CD14-positive monocyte (primary cell): ENCODE measurements around the gene TFG. TPM values are rescaled to one million over a fixed set of nuclear protein-coding genes. Genes with fewer than 3 reads are reported as not detected.
A peak's percentile ranks its signal among the peaks of the same experiment; 100 is the strongest.

ENCODE experiments used
- DNase-seq, 3 donors: peaks; one replicate each; pipeline ENCODE4 v3.0.0-alpha.2; 2011 to 2022
- H2AFZ ChIP-seq: 2 replicates; pipeline ENCODE4 v1.6.0; 2012; ENCODE audit warnings: mild to moderate bottlenecking, low read depth, low read length, inconsistent platforms; ENCODE audit not compliant: insufficient read depth, poor library complexity, severe bottlenecking
- H3K27ac ChIP-seq, 2 donors: 1 replicate in 1 of 2; 2 replicates in 1 of 2; pipeline ENCODE4 v1.5.1; 2012 to 2013; ENCODE audit warnings: low read length in 2 of 2, control low read depth in 1 of 2, inconsistent platforms in 1 of 2, low read depth in 1 of 2, mild to moderate bottlenecking in 1 of 2
- H3K27me3 ChIP-seq, 2 donors: one replicate each; pipeline versions ENCODE4 v1.6.0 to v1.6.1; 2011 to 2013; ENCODE audit warnings: low read length in 2 of 2; ENCODE audit not compliant: control insufficient read depth in 2 of 2, insufficient read depth in 2 of 2
- H3K36me3 ChIP-seq, 2 donors: replicated peaks in 1 of 2; 1 replicate in 1 of 2; 2 replicates in 1 of 2; pipeline versions ENCODE4 v1.5.1 to v1.6.1; 2012 to 2013; ENCODE audit warnings: low read length in 2 of 2, control low read depth in 1 of 2, inconsistent platforms in 1 of 2, mild to moderate bottlenecking in 1 of 2; ENCODE audit not compliant: insufficient read depth in 2 of 2, control insufficient read depth in 1 of 2
- H3K4me1 ChIP-seq, 2 donors: 1 replicate in 1 of 2; 2 replicates in 1 of 2; pipeline versions ENCODE4 v1.5.1 to v1.6.1; 2012 to 2013; ENCODE audit warnings: low read length in 2 of 2, control low read depth in 1 of 2, inconsistent platforms in 1 of 2, mild to moderate bottlenecking in 1 of 2, moderate library complexity in 1 of 2; ENCODE audit not compliant: insufficient read depth in 2 of 2, control insufficient read depth in 1 of 2
- H3K4me2 ChIP-seq: replicated peaks from 2 replicates; pipeline ENCODE3; 2012; ENCODE audit warnings: low read length, moderate library complexity, mild to moderate bottlenecking; ENCODE audit not compliant: poor library complexity, severe bottlenecking; ENCODE audit errors: extremely low read depth
- H3K4me3 ChIP-seq, 3 experiments: fragments of 200-600 bp in 1 of 3; sonication (generic) in 1 of 3; replicated peaks in 1 of 3; 1 replicate in 2 of 3; 2 replicates in 1 of 3; pipeline ENCODE4 v1.5.1; 2011 to 2013; ENCODE audit warnings: low read length in 3 of 3, mild to moderate bottlenecking in 3 of 3, control low read depth in 2 of 3, low read depth in 2 of 3, inconsistent platforms in 1 of 3, moderate library complexity in 1 of 3
- H3K79me2 ChIP-seq: 2 replicates; pipeline ENCODE4 v1.6.0; 2012; ENCODE audit warnings: mild to moderate bottlenecking, control low read depth, inconsistent platforms, low read length, moderate library complexity; ENCODE audit not compliant: insufficient read depth
- H3K9ac ChIP-seq: 2 replicates; pipeline ENCODE4 v1.6.0; 2017; ENCODE audit warnings: low read length, mild to moderate bottlenecking; ENCODE audit not compliant: insufficient read depth, poor library complexity, severe bottlenecking
- H3K9me3 ChIP-seq, 2 donors: replicated peaks in 1 of 2; 1 replicate in 1 of 2; 2 replicates in 1 of 2; pipeline versions ENCODE4 v1.5.1 to v1.6.1; 2012 to 2013; ENCODE audit warnings: low read length in 2 of 2, control low read depth in 1 of 2; ENCODE audit not compliant: control insufficient read depth in 1 of 2, insufficient read depth in 1 of 2
- H4K20me1 ChIP-seq: 2 replicates; pipeline ENCODE4 v1.6.0; 2012; ENCODE audit warnings: mild to moderate bottlenecking, low read length, control low read depth, moderate library complexity; ENCODE audit not compliant: insufficient read depth
- H3K27ac Mint-ChIP-seq, 7 donors: one replicate each; pipeline ENCODE4 v1.8.0; 2020; ENCODE audit warnings: mild to moderate bottlenecking in 7 of 7, mixed read lengths in 7 of 7, moderate library complexity in 6 of 7, inconsistent platforms in 2 of 7
- H3K27me3 Mint-ChIP-seq, 3 donors: one replicate each; pipeline ENCODE4 v1.8.0; 2021 to 2022; ENCODE audit warnings: low read depth in 3 of 3, mild to moderate bottlenecking in 3 of 3, mixed read lengths in 3 of 3, moderate library complexity in 3 of 3, inconsistent platforms in 1 of 3
- H3K36me3 Mint-ChIP-seq, 2 donors: one replicate each; pipeline ENCODE4 v1.8.0; 2020; ENCODE audit warnings: mixed read lengths in 2 of 2, inconsistent platforms in 1 of 2, mild to moderate bottlenecking in 1 of 2
- H3K4me1 Mint-ChIP-seq: one replicate; pipeline ENCODE4 v1.8.0; 2020; ENCODE audit warnings: mild to moderate bottlenecking, mixed read lengths
- H3K4me3 Mint-ChIP-seq, 2 donors: one replicate each; pipeline ENCODE4 v1.8.0; 2020; ENCODE audit warnings: mild to moderate bottlenecking in 2 of 2, mixed read lengths in 2 of 2, moderate library complexity in 1 of 2
- H3K9me3 Mint-ChIP-seq, 7 donors: one replicate each; pipeline ENCODE4 v1.8.0; 2020 to 2022; ENCODE audit warnings: mixed read lengths in 7 of 7, mild to moderate bottlenecking in 6 of 7, moderate library complexity in 6 of 7, inconsistent platforms in 2 of 7
- CTCF ChIP-seq: fragments of 200-600 bp; IDR thresholded peaks from one replicate; pipeline ENCODE4 v1.8.0; 2022; ENCODE audit warnings: antibody characterized with exemption, mild to moderate bottlenecking
- whole genome bisulfite sequencing: methylation state at CpG from one replicate; pipeline ENCODE4 v1.1.5; 2013; ENCODE audit warnings: missing lambda C conversion rate; ENCODE audit not compliant: insufficient coverage; 5-methylcytosine and 5-hydroxymethylcytosine counted together
- intact Hi-C, 2 donors: fragments of 100-400 bp; cut with micrococcal nuclease; formaldehyde crosslinking; loops; one replicate each; pipeline versions ENCODE4 v1.15.0 to v1.15.1; 2023
- polyA plus RNA-seq, 3 donors: library from polyadenylated mRNA; depleted of rRNA in 1 of 3; unstranded in 2 of 3; stranded (reverse) in 1 of 3; fragments of 300-500 nt in 2 of 3; fragments of >200 nt in 1 of 3; fragmentation: Illumina TruSeq in 2 of 3; gene quantifications; 1 replicate in 2 of 3; 2 replicates in 1 of 3; pipeline ENCODE4 v1.2.3, GENCODE V29; 2012 to 2021

TFG gene
- polyA plus RNA-seq, 3 donors, result 37.9 to 51.2 (median 44.8) TPM

- Mint-ChIP-seq H3K27ac (no peak overlapping the region), H3K4me3 (peak overlapping the region; percentile 46 to 64), H3K36me3 (no peaks in the 10 kb centered on the region), H3K9me3 (peaks cover 0 to 7% (median 4%) of the 10 kb centered on the region in 7 donors), H3K27me3 (no peaks in the 10 kb centered on the region), H3K4me1 (peaks cover 3% of the 10 kb centered on the region)
- H3K9me3 ChIP-seq, result peaks cover 0 to 5% of the 10 kb centered on the region in 2 donors
- WGBS, result 84% methylated on average over 40 of the region's 41 CpGs
- H3K4me3 ChIP-seq, result no peak overlapping the region
- H3K4me1 ChIP-seq, result no peaks in the 10 kb centered on the region
- TF ChIP-seq CTCF, result no peak
- intact Hi-C loops, result no loop called here
- H3K79me2 ChIP-seq, result no peaks in the 10 kb centered on the region
- no peaks in the 10 kb centered on the region for H3K27me3 ChIP-seq
- H3K9ac ChIP-seq, result no peak overlapping the region
- H3K4me2 ChIP-seq, result no peak overlapping the region
- no peak for DNase-seq
- no peaks in the 10 kb centered on the region for H4K20me1 ChIP-seq
- peak overlapping the region; percentile 29 for H2AFZ ChIP-seq
- no peaks in the 10 kb centered on the region for H3K36me3 ChIP-seq
- H3K27ac ChIP-seq, result no peak overlapping the region
Measured at GRCh38 chr3:100682056-100682853, 27.0 kb upstream of the TFG start.

GRCh38 chr3:100682854-100683760, 26.2 kb upstream of the TFG start:
- Mint-ChIP-seq H3K27ac (no peak overlapping the region), H3K36me3 (no peaks in the 10 kb centered on the region), H3K4me3 (peak overlapping the region in 1 of 2 donors; percentile 46), H3K9me3 (peaks cover 0 to 7% (median 4%) of the 10 kb centered on the region in 7 donors), H3K27me3 (no peaks in the 10 kb centered on the region), H3K4me1 (peaks cover 3% of the 10 kb centered on the region)
- Histone ChIP-seq H3K27ac (no peak overlapping the region), H2AFZ (peak overlapping the region; percentile 29), H3K36me3 (no peaks in the 10 kb centered on the region), H3K9me3 (peaks cover 0 to 5% of the 10 kb centered on the region in 2 donors), H3K4me2 (no peak overlapping the region), H3K4me1 (no peaks in the 10 kb centered on the region), H3K9ac (no peak overlapping the region), H4K20me1 (no peaks in the 10 kb centered on the region), H3K4me3 (no peak overlapping the region), H3K27me3 (no peaks in the 10 kb centered on the region), H3K79me2 (no peaks in the 10 kb centered on the region)
- no peak for DNase-seq
- TF ChIP-seq CTCF, result no peak
- intact Hi-C loops, result no loop called here
- 97% methylated on average over 10 of the region's 18 CpGs for WGBS
